HG03460 (cell line): Measurements from ENCODE around the gene ANKMY2.
A peak's percentile ranks its signal among the peaks of the same experiment; 100 is the strongest.
"Not testable (repeated sequence)": the region's sequence is repeated elsewhere in the genome, so short reads cannot be mapped to it uniquely, and the experiment has no call there.

Experiments
- ATAC-seq: cut with Tn5 transposase; IDR thresholded peaks from one replicate; pipeline ENCODE4 v1.9.1; 2021; ENCODE audit not compliant: unreplicated experiment

The ANKMY2 gene

GRCh38 chr7:16659854-16660497 is 14.4 kb upstream of the ANKMY2 start:
- not testable (repeated sequence) for ATAC-seq

GRCh38 chr7:16657656-16658279 is 12.2 kb upstream of the ANKMY2 start:
- ATAC-seq, result no peak

- no peak for ATAC-seq
Observed at GRCh38 chr7:16656141-16656540, 10.6 kb upstream of the ANKMY2 start.

GRCh38 chr7:16655394-16655793 is 9.8 kb upstream of the ANKMY2 start:
- ATAC-seq, result no peak

- ATAC-seq, result no peak
Observed at GRCh38 chr7:16652888-16653287, 7.3 kb upstream of the ANKMY2 start.

- no peak for ATAC-seq
Observed at GRCh38 chr7:16652240-16652583, 6.7 kb upstream of the ANKMY2 start.

- ATAC-seq, result no peak
Observed at GRCh38 chr7:16651396-16652239, 6.1 kb upstream of the ANKMY2 start.

GRCh38 chr7:16650266-16650665 is 4.7 kb upstream of the ANKMY2 start:
- ATAC-seq, result no peak

- no peak for ATAC-seq
Observed at GRCh38 chr7:16649196-16649595, 3.6 kb upstream of the ANKMY2 start.

- no peak for ATAC-seq
Observed at GRCh38 chr7:16648551-16648950, 3.0 kb upstream of the ANKMY2 start.

GRCh38 chr7:16647435-16647960 is 1.9 kb upstream of the ANKMY2 start:
- no peak for ATAC-seq

- no peak for ATAC-seq
Observed at GRCh38 chr7:16646472-16647072, 1.0 kb upstream of the ANKMY2 start.

- peak; percentile 8 for ATAC-seq
Observed at GRCh38 chr7:16644636-16645592, 640 bp downstream of the ANKMY2 start.

- no peak for ATAC-seq
Observed at GRCh38 chr7:16644157-16644556, 1.4 kb downstream of the ANKMY2 start.

GRCh38 chr7:16638282-16639280 is 7.0 kb downstream of the ANKMY2 start:
- ATAC-seq, result no peak

GRCh38 chr7:16637379-16637778 is 8.2 kb downstream of the ANKMY2 start:
- no peak for ATAC-seq

- no peak for ATAC-seq
Observed at GRCh38 chr7:16636555-16637101, 8.9 kb downstream of the ANKMY2 start.

GRCh38 chr7:16634271-16634738 is 11.2 kb downstream of the ANKMY2 start:
- ATAC-seq, result no peak

GRCh38 chr7:16630654-16631053 is 14.9 kb downstream of the ANKMY2 start:
- no peak for ATAC-seq
